Stomach (tissue), 4 donors: ENCODE results near the gene RNF19B.

Experiments
- CTCF ChIP-seq, 7 experiments: fragments of 450-650 bp in 4 of 7; fragments of 200-600 bp in 3 of 7; sonication (generic) in 3 of 7; IDR thresholded peaks; one replicate each; pipeline ENCODE4 v1.5.1; 2016 to 2019; ENCODE audit warnings: antibody characterized with exemption in 7 of 7, control low read depth in 2 of 7, mild to moderate bottlenecking in 1 of 7
- POLR2A ChIP-seq, 4 donors: fragments of 450-650 bp; IDR thresholded peaks; one replicate each; pipeline ENCODE4 v1.6.1; 2016; ENCODE audit warnings: antibody characterized with exemption in 4 of 4, control low read depth in 2 of 4, mild to moderate bottlenecking in 1 of 4, moderate library complexity in 1 of 4
- POLR2AphosphoS5 ChIP-seq, 3 donors: sonication (generic); formaldehyde crosslinking; IDR thresholded peaks; one replicate each; pipeline ENCODE4 v1.6.1; 2016; ENCODE audit warnings: antibody characterized with exemption in 3 of 3

GRCh38 chr1:32947669-32948389 lies 16.8 kb downstream of the RNF19B start:
- TF ChIP-seq CTCF (IDR thresholded peaks at IDR 0.05) (no peak), POLR2AphosphoS5 (IDR thresholded peaks at IDR 0.05) (no peak), POLR2A (IDR thresholded peaks at IDR 0.05) (no peak)
